Measurements from ENCODE around the gene PDGFRB.
"Not testable (repeated sequence)": the region's sequence is repeated elsewhere in the genome, so short reads cannot be mapped to it uniquely, and the experiment has no call there.

Gene PDGFRB

DNA sequence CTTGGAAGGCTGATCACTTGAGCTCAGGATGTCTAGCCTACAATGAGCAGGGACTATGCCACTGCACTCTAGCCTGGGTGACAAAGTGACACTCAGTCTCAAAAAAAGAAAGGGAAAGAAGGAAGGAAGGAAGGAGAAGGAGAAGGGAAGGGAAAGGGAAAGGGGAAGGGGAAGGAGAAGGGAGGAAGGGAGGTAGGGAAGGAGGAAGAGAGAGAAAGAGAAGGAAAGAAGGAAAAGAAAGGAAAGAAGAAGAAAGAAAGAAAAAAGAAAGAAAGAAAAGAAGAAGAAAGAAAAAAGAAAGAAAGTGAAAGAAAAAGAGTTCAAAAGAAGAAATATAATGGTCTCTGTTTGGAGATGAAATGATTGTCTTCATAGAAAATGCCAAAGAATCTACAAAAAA, 58.5 kb downstream of the PDGFRB start:
- TF ChIP-seq, protein P1, sequence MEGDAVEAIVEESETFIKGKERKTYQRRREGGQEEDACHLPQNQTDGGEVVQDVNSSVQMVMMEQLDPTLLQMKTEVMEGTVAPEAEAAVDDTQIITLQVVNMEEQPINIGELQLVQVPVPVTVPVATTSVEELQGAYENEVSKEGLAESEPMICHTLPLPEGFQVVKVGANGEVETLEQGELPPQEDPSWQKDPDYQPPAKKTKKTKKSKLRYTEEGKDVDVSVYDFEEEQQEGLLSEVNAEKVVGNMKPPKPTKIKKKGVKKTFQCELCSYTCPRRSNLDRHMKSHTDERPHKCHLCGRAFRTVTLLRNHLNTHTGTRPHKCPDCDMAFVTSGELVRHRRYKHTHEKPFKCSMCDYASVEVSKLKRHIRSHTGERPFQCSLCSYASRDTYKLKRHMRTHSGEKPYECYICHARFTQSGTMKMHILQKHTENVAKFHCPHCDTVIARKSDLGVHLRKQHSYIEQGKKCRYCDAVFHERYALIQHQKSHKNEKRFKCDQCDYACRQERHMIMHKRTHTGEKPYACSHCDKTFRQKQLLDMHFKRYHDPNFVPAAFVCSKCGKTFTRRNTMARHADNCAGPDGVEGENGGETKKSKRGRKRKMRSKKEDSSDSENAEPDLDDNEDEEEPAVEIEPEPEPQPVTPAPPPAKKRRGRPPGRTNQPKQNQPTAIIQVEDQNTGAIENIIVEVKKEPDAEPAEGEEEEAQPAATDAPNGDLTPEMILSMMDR (IDR thresholded peaks at IDR 0.05; ENCODE audit: control insufficient read depth, insufficient read depth, low read depth, low read length, missing control alignments): no peak
- no peak for DNase-seq (ENCODE audit: low read depth)
- no peak overlapping the region for H3K4me3 ChIP-seq (ENCODE audit: control insufficient read depth, low read depth, low read length)

DNA sequence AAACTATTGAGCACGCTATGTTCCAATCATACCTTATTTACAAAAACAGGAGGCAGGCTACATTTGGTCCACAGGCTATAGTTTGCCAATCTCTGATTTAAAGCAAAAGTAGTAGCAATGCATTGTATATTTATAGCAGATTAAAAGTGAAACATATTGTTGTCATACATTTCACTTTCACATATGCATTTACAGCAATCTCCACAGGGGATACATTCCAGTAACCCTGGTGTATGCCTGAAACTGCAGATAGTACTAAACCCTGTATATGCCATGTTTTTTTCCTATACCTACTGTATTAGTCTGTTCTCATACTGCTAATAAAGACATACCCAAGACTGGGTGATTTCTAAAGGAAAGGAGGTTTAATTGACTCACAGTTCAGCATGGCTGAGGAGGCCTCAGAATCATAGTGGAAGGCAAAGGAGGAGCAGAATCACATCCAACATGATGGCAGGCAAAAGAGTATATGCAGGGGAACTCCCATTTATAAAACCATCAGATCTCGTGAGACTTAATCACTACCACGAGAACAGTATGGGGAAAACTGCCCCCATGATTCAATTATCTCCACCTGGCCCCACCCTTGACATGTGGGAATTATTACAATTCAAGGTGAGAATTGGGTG, 63.4 kb downstream of the PDGFRB start:
- DNase-seq (ENCODE audit: low read depth): no peak
- H3K4me3 ChIP-seq (ENCODE audit: control insufficient read depth, low read depth, low read length): no peak overlapping the region
- TF ChIP-seq, protein P1 (IDR thresholded peaks at IDR 0.05; ENCODE audit: control insufficient read depth, insufficient read depth, low read depth, low read length, missing control alignments): no peak

DNA sequence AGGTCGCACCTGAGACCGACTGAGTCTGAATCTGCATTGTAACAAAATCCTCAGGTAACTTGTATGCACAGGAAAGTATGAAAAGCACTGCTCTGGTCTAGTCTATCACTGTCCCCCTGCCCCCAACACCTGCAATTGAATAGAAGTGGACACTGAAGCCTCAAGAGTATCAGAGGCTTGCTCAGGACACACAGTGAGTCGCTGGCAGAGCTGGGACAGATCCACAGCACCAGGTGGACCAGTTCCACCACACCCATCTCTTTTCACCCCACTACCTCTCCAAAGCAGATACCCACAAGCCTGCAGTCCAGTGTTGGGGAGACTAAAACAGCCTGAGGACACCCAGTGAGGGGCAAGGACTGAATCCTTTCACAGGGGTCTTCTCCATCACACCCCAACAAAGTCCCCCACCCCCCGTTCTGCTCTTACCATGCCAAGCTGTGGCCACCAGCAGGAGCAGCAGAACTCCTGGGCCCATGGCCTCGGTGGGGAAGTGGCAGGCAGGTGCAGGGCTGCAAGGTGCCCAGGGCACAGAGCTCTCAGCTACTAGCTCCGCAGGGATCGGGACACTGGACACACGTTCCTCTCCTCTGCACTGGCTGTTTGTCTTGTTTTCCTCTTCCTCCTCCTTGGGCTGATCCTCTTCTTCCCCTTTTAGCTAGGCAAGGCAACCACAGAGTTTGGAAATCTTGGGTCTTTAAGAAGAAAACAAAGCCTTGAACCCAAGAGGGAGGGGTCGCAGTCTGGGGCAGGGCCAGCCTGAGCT, 69.5 kb downstream of the PDGFRB start, which contains the start of gene CSF1R:
TSS of gene CSF1R (minus strand) at position 605 of the 766 bp plus-strand sequence. CDS start at position 478, 127 bp downstream.
- no peak for DNase-seq (ENCODE audit: low read depth)
- TF ChIP-seq, protein P1 (IDR thresholded peaks at IDR 0.05; ENCODE audit: control insufficient read depth, insufficient read depth, low read depth, low read length, missing control alignments): no peak
- no peak within 1 kb of the TSS for H3K4me3 ChIP-seq (ENCODE audit: control insufficient read depth, low read depth, low read length)

DNA sequence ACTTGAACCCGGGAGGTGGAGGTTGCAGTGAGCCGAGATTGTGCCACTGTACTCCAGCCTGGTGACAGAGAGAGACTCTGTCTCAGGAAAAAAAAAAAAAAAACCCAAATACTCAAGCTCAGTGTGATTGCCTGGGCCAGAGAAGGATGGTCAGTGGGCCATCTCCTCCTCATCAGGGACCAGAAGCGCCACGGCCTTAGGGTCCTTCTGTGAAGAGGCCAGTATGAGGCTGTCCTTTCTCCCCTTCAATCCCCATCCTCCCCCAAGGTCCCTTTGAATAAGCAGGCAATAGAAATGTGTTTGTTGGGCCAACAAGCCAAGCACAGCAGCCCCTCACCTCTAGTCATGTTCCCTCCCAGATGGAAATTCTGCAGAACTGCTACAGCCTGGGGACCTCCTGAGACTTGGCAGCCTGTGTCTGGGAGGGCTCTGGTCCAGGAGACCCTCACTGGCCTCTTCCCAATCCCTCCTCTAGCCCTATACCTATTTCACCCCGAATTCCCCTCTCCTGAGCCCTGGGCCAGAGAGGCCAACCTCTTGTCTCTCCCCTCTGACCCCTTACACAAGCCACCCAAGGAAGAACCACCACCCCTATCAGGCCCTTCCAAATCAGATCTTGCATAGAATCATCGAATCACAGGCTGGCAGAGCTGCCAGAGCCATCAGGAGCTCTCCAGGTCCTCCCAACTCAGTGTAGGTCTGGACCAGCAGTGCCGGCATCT, 70.3 kb downstream of the PDGFRB start:
- no peak for DNase-seq (ENCODE audit: low read depth)
- no peak overlapping the region for H3K4me3 ChIP-seq (ENCODE audit: control insufficient read depth, low read depth, low read length)
- TF ChIP-seq, protein P1 (IDR thresholded peaks at IDR 0.05; ENCODE audit: control insufficient read depth, insufficient read depth, low read depth, low read length, missing control alignments): no peak

DNA sequence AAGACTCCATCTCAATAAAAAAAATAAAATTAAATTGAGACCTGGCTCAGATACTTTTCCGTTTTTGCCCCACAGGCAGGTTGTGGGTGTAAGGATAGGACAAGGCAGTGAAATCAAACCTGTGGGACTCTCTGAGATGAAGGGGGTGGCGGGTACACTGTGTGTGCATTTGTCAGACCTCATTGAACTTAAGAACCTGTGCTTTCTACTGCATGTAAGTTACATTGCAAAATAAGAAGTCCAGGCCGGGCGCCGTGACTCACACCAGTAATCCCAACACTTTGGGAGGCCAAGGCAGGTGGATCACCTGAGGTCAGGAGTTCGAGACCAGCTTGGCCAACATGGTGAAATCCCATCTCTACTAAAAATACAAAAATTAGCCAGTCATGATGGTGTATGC, 70.9 kb downstream of the PDGFRB start:
- H3K4me3 ChIP-seq (ENCODE audit: control insufficient read depth, low read depth, low read length); DNase-seq (ENCODE audit: low read depth): not testable (repeated sequence)

DNA sequence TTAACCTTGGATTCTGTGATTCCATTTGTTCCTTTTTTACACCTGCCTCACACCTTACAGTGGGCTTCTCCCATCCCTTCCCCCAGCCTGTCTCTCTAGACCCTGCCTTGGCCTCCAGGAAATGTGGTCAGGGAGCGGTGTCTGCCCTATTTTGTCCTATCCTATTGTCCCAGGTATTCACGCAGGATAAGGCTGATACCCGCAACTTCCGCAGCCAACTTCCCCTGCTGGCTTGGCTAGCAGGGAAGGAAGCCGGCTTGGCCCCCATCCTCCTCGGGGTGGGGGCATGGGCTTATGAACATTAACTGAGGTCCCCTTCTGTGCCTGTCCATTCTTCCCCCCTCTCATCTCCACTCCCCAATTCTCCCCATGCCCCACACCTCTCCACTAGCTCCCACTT, 72.8 kb downstream of the PDGFRB start:
- TF ChIP-seq, protein P1 (IDR thresholded peaks at IDR 0.05; ENCODE audit: control insufficient read depth, insufficient read depth, low read depth, low read length, missing control alignments): no peak
- no peak overlapping the region for H3K4me3 ChIP-seq (ENCODE audit: control insufficient read depth, low read depth, low read length)
- no peak for DNase-seq (ENCODE audit: low read depth)

DNA sequence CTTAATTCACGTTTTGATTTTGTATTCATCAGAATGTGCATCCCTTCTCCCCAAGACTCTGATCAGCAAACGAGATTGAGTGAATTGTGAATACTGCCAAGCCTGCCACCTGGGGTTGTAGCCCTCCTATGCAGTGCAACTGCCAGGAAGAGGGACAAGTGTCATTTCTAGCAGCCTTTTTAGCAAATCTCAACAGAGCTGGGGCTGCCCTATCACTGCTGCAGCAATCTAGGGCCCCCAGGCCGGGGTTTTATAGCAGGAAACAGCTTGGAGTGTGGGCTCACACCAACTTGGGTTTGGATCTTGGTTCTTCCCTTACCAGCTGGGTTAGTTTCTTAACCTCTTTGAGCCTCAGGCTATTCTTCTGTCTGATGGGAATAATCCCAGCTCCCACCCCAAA, 73.3 kb downstream of the PDGFRB start:
- H3K4me3 ChIP-seq (ENCODE audit: control insufficient read depth, low read depth, low read length): no peak overlapping the region
- TF ChIP-seq, protein P1 (IDR thresholded peaks at IDR 0.05; ENCODE audit: control insufficient read depth, insufficient read depth, low read depth, low read length, missing control alignments): no peak
- DNase-seq (ENCODE audit: low read depth): no peak
